ENCODE results near the gene TAS2R40.
"Not testable (repeated sequence)": the region's sequence is repeated elsewhere in the genome, so short reads cannot be mapped to it uniquely, and the experiment has no call there.

Gene TAS2R40

GRCh38 chr7:143221737-143222136 is at the start of gene TAS2R40:
Gene TAS2R40, plus strand, starts transcription at chr7:143222037. Its CDS starts 42 bp downstream, at chr7:143222079.
- no peak for DNase-seq

GRCh38 chr7:143172354-143172753 is 49.5 kb upstream of the TAS2R40 start:
- peak; percentile 56 for DNase-seq

DNA sequence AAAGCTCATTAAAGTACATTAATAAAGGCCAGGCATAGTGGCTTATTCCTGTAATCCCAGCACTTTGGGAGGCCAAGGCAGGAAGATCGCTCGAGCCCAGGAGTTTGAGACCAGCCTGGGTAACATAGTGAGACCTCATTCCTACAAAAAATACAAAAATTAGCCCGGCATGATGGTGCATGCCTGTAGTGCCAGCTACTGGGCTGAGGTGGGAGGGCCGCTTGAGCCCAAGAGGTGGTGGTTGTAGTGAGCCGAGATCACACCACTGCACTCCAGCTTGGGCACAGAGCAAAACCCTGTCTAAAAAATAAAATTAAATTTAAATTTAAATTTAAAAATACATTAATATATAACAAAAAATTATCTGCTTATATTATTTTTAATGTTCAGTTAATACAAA is 45.7 kb upstream of the TAS2R40 start:
- no peak for DNase-seq

DNA sequence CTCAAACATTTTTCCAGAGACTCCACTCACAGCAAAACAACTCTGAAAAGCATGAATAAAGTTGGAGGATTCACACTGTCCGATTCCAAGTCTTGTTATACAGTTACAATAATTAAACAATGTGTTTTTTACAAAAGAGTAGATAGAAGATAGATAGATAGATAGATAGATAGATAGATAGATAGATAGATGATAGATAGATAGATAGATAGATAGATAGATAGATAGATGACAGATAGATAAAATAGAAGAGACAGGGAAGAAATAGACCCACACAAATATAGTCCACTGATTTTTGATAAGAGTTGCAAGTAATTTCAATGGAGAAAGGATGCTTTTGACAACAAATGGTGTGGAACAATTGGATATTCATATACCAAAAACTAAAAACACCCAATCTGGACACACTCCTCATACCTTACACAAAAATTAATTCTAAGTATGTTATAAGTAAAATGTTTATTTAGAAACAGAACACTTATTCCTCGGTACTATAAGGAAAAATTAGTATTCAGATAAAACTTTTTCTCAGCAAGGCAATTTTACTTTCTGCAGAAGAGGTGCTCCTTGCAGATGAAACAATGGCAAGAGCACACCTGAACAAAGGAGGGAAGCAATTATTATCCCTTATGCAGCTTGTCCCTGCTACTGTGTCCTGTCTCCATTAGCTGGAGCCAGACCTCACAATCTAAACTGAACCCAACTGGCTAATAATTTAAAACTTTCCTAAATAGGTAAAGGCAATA is 44.3 kb upstream of the TAS2R40 start:
- DNase-seq, result no peak

GRCh38 chr7:143180771-143181170 is 41.1 kb upstream of the TAS2R40 start:
- not testable (repeated sequence) for DNase-seq

DNA sequence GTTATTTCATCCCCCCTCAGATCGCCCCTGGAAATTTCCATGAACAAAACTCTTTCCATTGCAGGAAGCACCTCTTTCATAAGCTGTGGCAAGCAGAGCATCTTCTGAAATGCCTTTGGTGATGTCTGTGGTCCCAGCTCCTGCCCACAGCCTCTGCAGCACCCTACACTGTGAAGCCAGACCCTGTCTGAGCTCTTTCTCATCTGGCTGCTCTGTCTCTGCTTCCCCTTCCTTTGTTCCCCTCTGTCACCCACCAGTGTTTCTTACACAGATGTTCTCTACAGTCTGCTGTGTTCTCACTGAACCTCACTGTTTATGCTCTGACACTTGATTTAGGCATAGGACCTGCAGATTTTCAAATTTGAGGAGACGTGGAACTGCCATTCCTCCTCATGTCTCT is 40.5 kb upstream of the TAS2R40 start:
- DNase-seq, result no peak

DNA sequence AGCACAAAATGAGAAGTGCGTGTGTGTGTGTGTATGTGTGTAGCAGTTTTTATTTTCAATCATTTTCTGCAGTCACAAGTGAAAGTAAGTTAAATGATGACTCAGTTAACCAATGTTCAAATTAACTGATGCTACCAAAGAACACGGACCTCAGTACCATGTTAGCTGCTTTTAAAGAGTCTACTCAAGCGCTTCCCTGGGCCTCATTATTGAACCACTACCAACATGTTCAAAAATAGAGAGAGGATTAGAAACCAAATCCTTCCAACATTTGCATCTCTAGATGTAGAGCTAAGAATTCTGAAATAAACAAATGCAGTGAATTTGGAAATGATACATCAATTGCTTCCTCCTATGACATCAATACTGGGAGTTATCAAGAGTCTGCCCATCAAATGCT is 38.8 kb upstream of the TAS2R40 start, which contains the start of gene TAS2R39:
TSS of gene TAS2R39 (plus strand) at position 396 of the 400 bp plus-strand sequence. CDS start at position 396, 0 bp downstream.
- DNase-seq, result no peak

GRCh38 chr7:143185551-143185950 is 36.3 kb upstream of the TAS2R40 start:
- no peak for DNase-seq

DNA sequence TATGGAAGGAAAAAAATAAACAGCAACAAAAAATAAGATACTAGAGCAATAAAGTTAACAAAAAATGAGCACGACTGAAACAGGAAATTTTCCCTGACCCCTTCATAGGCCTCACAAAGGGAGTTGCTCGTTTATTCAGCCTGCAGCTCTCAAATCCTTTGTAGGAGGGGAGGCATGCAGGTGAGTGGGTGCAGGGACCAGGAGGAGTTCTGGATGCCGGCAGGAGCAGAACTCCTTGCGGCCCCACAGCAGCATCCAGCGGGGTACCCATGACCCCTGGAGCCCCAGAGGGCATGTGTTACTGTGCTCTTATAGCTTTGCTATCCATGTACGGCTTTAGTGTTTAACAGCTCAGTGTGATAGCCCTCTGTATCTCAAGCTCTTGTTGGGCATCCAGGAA is 32.8 kb upstream of the TAS2R40 start:
- no peak for DNase-seq

DNA sequence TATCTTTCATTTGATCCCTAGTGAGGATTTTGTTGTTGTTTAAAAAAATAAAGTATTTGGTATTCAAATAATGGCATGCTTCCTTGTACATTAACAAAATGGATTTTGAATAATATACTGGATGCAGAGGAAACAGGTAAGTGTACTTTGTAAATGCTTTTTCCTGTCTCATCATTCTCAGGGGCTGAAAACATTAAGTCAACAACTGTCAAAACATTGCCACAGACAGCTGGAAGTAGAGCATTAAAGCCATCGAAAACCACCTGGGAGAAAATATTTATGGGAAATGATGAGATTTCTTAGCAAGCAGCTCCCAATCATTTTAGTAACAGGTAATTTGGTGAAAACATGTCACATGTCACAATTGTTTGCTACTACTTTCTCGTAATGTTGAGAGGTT is 28.0 kb upstream of the TAS2R40 start:
- DNase-seq, result no peak

- DNase-seq, result no peak
Measured at GRCh38 chr7:143199040-143199439, 22.8 kb upstream of the TAS2R40 start.

GRCh38 chr7:143202161-143202560 is 19.7 kb upstream of the TAS2R40 start:
- DNase-seq, result no peak

- no peak for DNase-seq
Measured at GRCh38 chr7:143203386-143203785, 18.5 kb upstream of the TAS2R40 start.

DNA sequence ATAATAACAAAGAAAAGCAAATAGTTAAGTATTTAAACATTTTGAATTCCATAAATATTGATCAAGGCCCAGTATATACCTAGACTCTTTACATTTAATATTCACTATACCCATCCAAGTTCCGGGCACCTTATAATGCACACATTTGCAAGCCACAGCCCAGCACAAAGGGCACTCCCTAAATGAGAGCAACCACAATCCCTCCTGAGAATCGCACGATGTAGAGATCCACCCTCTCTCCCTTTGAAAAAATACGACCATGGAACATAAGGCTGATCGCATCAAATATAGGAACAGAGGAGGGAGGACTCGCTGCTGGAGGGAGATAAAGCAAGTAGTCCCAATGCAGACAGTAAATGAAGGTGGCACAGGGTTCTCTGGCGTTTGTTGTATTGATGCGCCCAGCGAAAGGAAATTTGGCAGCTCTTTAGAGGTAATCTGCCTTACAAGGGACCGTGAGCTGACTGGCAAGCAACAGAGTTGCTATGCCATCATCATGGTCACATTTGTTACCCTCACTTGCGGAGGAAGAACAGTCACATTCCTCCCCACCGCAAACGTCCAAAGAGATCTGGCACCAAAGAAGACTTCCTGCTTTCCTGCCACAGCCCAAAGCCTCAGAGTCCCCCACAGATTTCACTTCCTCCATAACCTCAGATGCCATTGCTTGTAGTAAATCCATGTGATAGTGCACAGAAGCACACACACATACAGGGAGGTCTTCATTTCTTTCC is 16.1 kb upstream of the TAS2R40 start:
- DNase-seq, result no peak

GRCh38 chr7:143210541-143210940 is 11.3 kb upstream of the TAS2R40 start:
- DNase-seq, result no peak

GRCh38 chr7:143213478-143213877 is 8.4 kb upstream of the TAS2R40 start:
- not testable (repeated sequence) for DNase-seq

DNA sequence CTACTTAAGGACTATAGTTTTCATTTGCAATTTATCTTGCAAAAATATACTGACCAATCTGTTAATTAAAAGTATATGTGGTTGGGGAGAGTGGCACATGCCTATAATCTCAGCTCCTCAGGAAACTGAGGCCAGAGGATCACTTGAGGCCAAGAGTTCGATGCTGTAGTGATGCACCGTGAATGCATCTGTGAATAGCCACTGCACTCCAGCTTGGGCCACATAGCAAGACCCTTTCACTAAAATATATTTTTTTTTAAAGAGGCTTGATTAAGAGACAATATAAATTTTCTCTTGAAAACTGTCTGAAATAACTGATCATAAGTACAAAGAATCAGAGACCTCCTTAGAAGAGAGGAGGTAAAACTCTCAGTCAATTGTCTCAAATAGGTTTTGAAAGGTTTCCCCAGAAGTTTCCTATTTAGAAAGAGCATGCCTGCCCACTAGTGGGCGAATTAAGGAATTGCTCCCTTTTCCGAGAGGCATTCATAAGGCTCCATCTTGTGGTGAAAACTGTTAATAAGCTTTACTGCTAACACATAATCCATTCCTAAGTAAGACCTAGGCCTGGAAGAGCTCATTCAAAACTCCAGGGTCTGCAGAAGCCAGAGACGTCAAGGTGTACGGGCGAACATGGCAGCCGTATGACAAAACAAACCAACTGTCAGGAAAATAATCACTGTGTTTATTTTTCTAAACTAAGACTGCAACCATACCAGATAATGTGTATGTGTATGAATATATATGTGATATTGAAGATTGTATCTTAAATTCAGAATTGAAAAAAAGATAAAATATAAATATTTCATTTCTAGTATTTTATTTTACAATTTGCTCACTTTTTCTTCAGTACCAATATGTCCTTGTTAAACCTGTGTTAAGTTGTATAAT is 6.8 kb upstream of the TAS2R40 start:
- DNase-seq, result peak; percentile 56

DNA sequence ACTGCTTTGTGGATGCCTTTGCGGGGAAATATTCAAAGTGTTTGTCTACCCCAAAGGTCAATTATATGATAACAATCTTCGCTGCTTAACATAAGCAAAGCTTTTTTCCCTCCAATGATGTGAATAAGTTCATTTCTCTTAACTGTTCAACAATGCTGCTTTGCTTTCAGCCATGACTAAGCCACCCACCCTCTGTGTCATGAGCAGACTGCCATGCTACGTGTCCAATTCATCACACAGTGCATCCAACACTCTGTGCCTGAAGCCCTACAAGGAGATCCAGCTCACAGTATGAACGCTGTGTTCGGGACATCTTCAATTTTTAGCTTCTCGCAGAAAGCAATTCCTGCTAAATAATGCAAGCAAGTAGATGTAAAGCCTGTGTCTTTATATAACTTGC is 5.7 kb upstream of the TAS2R40 start:
- no peak for DNase-seq

DNA sequence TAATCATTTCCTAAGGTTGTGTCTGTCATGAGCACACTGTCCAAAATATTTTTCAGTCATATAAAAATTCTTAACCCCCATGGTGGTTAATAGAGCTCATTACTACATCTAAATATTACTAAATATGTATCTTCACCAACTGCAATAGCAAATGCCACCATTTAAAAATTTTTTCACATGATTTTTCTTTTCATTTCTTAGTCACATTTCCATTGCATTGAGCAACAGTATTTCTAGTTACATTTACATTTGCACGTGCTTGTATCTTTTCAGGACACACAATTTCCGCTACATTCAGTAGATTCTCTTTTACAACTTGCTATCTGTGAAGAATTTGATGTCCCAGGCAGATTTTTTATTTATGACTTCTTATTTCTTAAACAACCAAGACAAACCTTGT is 5.2 kb upstream of the TAS2R40 start:
- no peak for DNase-seq

- no peak for DNase-seq
Measured at GRCh38 chr7:143217806-143218205, 4.0 kb upstream of the TAS2R40 start.

GRCh38 chr7:143221286-143221685 is 551 bp upstream of the TAS2R40 start:
- DNase-seq, result no peak

- no peak for DNase-seq
Measured at GRCh38 chr7:143222782-143223181, 945 bp downstream of the TAS2R40 start.

- DNase-seq, result no peak
Measured at GRCh38 chr7:143223784-143224183, 1.9 kb downstream of the TAS2R40 start.
